ENCODE data around the gene KCNC2.
"Not testable (repeated sequence)": the region's sequence is repeated elsewhere in the genome, so short reads cannot be mapped to it uniquely, and the experiment has no call there.

Gene KCNC2

GRCh38 chr12:75196865-75197264 lies 12.8 kb downstream of the KCNC2 start:
- no peak for DNase-seq
- intact Hi-C loops (cut with DNase I; ENCODE audit: low total_unique reads): no loop called here
- Histone ChIP-seq H3K27ac (no peak overlapping the region), H3K4me1 (no peaks in the 10 kb centered on the region), H3K4me3 (no peak overlapping the region), H3K27me3 (no peaks in the 10 kb centered on the region), H3K9me3 (no peaks in the 10 kb centered on the region), H3K36me3 (no peaks in the 10 kb centered on the region)
- TF ChIP-seq CTCF (IDR thresholded peaks at IDR 0.05): no peak

GRCh38 chr12:75196408-75196807 lies 13.2 kb downstream of the KCNC2 start:
- Histone ChIP-seq H3K4me3 (no peak overlapping the region), H3K36me3 (no peaks in the 10 kb centered on the region), H3K27ac (no peak overlapping the region), H3K27me3 (no peaks in the 10 kb centered on the region), H3K9me3 (no peaks in the 10 kb centered on the region), H3K4me1 (no peaks in the 10 kb centered on the region)
- intact Hi-C loops (cut with DNase I; ENCODE audit: low total_unique reads): no loop called here
- no peak for DNase-seq
- no peak for TF ChIP-seq CTCF (IDR thresholded peaks at IDR 0.05)

- Histone ChIP-seq H3K36me3 (no peaks in the 10 kb centered on the region), H3K9me3 (no peaks in the 10 kb centered on the region), H3K4me3 (no peak overlapping the region), H3K4me1 (no peaks in the 10 kb centered on the region), H3K27ac (no peak overlapping the region), H3K27me3 (no peaks in the 10 kb centered on the region)
- no peak for DNase-seq
- no peak for TF ChIP-seq CTCF (IDR thresholded peaks at IDR 0.05)
- intact Hi-C loops (cut with DNase I; ENCODE audit: low total_unique reads): no loop called here
These were observed 15.4 kb downstream of the KCNC2 start for GRCh38 chr12:75194250-75194649.

- Histone ChIP-seq H3K4me1 (no peaks in the 10 kb centered on the region), H3K9me3 (no peaks in the 10 kb centered on the region), H3K27ac (no peak overlapping the region), H3K36me3 (no peaks in the 10 kb centered on the region), H3K4me3 (no peak overlapping the region), H3K27me3 (no peaks in the 10 kb centered on the region)
- intact Hi-C loops (cut with DNase I; ENCODE audit: low total_unique reads): no loop called here
- no peak for TF ChIP-seq CTCF (IDR thresholded peaks at IDR 0.05)
- DNase-seq: no peak
These were observed 17.4 kb downstream of the KCNC2 start for GRCh38 chr12:75192196-75192595.

GRCh38 chr12:75190846-75191245 lies 18.8 kb downstream of the KCNC2 start:
- H3K4me1 ChIP-seq: no peaks in the 10 kb centered on the region
- no peaks in the 10 kb centered on the region for H3K27me3 ChIP-seq
- TF ChIP-seq CTCF (IDR thresholded peaks at IDR 0.05): no peak
- no peak for DNase-seq
- intact Hi-C loops (cut with DNase I; ENCODE audit: low total_unique reads): no loop called here
- H3K9me3 ChIP-seq: no peaks in the 10 kb centered on the region
- H3K4me3 ChIP-seq: no peak overlapping the region
- no peaks in the 10 kb centered on the region for H3K36me3 ChIP-seq
- H3K27ac ChIP-seq: no peak overlapping the region

- H3K36me3 ChIP-seq; H3K4me3 ChIP-seq; H3K4me1 ChIP-seq; DNase-seq; H3K27me3 ChIP-seq; intact Hi-C loops (cut with DNase I; ENCODE audit: low total_unique reads); H3K27ac ChIP-seq; H3K9me3 ChIP-seq: not testable (repeated sequence)
These were observed 23.8 kb downstream of the KCNC2 start for GRCh38 chr12:75185881-75186280.

Data from tibial artery (tissue), 4 donors.